ENCODE results near the gene ARPP21.

DNA sequence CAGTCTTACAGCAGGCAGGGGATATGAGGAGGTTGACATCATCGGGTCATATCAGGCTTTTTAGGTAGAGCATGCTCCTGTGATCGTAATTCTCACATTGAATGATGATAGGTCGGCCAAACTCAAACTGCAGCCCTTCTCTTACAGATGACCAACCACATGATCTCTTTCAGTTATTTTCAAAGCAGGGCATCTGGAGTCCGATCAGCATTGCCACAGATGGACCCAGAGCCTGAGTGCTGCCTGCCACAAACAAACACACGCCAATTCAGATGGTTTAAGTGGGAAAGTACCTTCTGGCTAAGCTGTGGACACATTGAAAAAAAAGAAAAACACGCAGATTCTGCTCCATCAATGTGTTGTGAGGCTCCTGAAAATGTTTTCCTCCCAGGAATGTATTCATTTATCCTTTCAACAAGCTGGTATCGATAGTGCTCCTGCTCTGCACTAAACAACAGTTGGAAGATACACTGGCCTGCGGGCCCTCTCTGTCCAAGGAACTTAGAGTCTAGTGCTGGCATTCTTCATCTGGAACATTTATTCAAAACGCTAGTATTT is 31.2 kb downstream of the ARPP21 start:
- TF ChIP-seq, protein P1, sequence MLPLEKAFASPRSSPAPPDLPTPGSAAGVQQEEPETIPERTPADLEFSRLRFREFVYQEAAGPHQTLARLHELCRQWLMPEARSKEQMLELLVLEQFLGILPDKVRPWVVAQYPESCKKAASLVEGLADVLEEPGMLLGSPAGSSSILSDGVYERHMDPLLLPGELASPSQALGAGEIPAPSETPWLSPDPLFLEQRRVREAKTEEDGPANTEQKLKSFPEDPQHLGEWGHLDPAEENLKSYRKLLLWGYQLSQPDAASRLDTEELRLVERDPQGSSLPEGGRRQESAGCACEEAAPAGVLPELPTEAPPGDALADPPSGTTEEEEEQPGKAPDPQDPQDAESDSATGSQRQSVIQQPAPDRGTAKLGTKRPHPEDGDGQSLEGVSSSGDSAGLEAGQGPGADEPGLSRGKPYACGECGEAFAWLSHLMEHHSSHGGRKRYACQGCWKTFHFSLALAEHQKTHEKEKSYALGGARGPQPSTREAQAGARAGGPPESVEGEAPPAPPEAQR (CRISPR knock-in tag; IDR thresholded peaks at IDR 0.05), result no peak
- TF ChIP-seq, protein P2, sequence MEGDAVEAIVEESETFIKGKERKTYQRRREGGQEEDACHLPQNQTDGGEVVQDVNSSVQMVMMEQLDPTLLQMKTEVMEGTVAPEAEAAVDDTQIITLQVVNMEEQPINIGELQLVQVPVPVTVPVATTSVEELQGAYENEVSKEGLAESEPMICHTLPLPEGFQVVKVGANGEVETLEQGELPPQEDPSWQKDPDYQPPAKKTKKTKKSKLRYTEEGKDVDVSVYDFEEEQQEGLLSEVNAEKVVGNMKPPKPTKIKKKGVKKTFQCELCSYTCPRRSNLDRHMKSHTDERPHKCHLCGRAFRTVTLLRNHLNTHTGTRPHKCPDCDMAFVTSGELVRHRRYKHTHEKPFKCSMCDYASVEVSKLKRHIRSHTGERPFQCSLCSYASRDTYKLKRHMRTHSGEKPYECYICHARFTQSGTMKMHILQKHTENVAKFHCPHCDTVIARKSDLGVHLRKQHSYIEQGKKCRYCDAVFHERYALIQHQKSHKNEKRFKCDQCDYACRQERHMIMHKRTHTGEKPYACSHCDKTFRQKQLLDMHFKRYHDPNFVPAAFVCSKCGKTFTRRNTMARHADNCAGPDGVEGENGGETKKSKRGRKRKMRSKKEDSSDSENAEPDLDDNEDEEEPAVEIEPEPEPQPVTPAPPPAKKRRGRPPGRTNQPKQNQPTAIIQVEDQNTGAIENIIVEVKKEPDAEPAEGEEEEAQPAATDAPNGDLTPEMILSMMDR (IDR thresholded peaks at IDR 0.05), result no peak
- TF ChIP-seq, protein P3, sequence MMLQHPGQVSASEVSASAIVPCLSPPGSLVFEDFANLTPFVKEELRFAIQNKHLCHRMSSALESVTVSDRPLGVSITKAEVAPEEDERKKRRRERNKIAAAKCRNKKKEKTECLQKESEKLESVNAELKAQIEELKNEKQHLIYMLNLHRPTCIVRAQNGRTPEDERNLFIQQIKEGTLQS (CRISPR knock-in tag; conservative IDR thresholded peaks at IDR 0.05), result no peak
- TF ChIP-seq MYBL2 (CRISPR knock-in tag; IDR thresholded peaks at IDR 0.05) (no peak), RELA (CRISPR knock-in tag; IDR thresholded peaks at IDR 0.05; ENCODE audit: borderline replicate concordance) (no peak), ZNF263 (CRISPR knock-in tag; IDR thresholded peaks at IDR 0.05; ENCODE audit: low read depth) (no peak)

Data from WTC11 (cell line).